ENCODE data around the gene NAP1L4. TPM values are rescaled to one million over a fixed set of nuclear protein-coding genes. Genes with fewer than 3 reads are reported as not detected.

Gene NAP1L4
- total RNA-seq, 4 donors from 2014 or later, result 90.0 to 148 (median 125) TPM

GRCh38 chr11:2923446-2924375 lies 68.4 kb downstream of the NAP1L4 start:
- Histone ChIP-seq H3K4me1 (peaks cover 7 to 14% (median 12%) of the 10 kb centered on the region in 4 donors), H3K27me3 (peaks cover 0 to 43% (median 7%) of the 10 kb centered on the region in 4 donors), H3K36me3 (no peaks in the 10 kb centered on the region), H3K27ac (replicated peaks in 1 of 4) (no peak overlapping the region), H3K9me3 (no peaks in the 10 kb centered on the region), H3K4me3 (no peak overlapping the region)
- DNase-seq (ENCODE audit: extremely low spot score), result no peak
- intact Hi-C loops (cut with DNase I), result no loop called here
- 92% methylated on average over 13 of the region's 22 CpGs for WGBS
- TF ChIP-seq EP300 (IDR thresholded peaks at IDR 0.05) (no peak), POLR2AphosphoS5 (IDR thresholded peaks at IDR 0.05) (no peak), CTCF (IDR thresholded peaks at IDR 0.05) (no peak), POLR2A (IDR thresholded peaks at IDR 0.05; ENCODE audit: low read depth) (no peak)

GRCh38 chr11:2922655-2923054 lies 69.5 kb downstream of the NAP1L4 start:
- no peaks in the 10 kb centered on the region for H3K9me3 ChIP-seq
- no peak overlapping the region for H3K4me3 ChIP-seq
- peaks cover 0 to 5% (median under 1%) of the 10 kb centered on the region in 4 donors for H3K4me1 ChIP-seq
- 91% methylated on average over 3 of the region's 3 CpGs for WGBS
- DNase-seq (ENCODE audit: extremely low spot score), result no peak
- H3K27ac ChIP-seq (replicated peaks in 1 of 4), result no peak overlapping the region
- peaks cover 0 to 33% (median under 1%) of the 10 kb centered on the region in 4 donors for H3K27me3 ChIP-seq
- TF ChIP-seq EP300 (IDR thresholded peaks at IDR 0.05) (no peak), POLR2A (IDR thresholded peaks at IDR 0.05; ENCODE audit: low read depth) (no peak), POLR2AphosphoS5 (IDR thresholded peaks at IDR 0.05) (no peak), CTCF (IDR thresholded peaks at IDR 0.05) (no peak)
- no peaks in the 10 kb centered on the region for H3K36me3 ChIP-seq
- intact Hi-C loops (cut with DNase I), result no loop called here

DNA sequence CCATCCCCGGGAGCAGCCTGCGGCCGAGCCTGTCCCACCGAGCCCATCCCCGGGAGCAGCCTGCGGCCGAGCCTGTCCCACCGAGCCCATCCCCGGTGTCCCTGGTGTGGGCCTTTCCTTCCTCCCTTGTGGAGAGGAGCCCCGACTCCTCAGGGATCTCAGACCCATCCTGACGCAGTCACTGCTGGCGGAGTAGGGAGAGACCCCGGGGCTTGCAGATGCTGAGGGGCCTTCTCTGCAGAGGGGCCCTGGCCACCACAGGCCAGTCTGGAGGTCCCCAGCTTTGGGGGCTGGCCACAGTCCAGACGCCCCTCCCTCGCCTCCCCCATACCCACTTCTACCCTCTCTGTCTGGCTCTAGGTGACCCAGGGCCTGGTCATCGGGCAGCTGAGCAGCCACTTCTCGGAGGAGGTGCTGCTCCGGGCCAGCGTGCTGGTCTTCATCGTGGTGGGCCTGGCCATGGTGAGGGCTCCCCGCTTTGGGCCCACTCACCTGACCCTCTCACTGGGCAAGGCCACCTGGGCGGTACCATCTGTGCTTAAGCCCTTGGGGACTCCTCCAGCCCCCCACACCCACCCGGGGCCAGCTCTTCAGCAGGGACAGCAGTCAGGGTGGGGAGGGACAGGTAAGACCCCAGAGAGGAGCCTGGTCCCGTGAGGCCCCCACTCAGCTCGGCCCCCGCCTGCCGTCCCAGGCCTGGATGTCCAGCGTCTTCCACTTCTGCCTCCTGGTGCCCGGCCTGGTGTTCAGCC lies 70.2 kb downstream of the NAP1L4 start:
- Histone ChIP-seq H3K36me3 (no peaks in the 10 kb centered on the region), H3K4me1 (no peaks in the 10 kb centered on the region), H3K9me3 (no peaks in the 10 kb centered on the region), H3K4me3 (no peak overlapping the region), H3K27ac (replicated peaks in 1 of 4) (no peak overlapping the region), H3K27me3 (peaks cover 0 to 25% (median 0%) of the 10 kb centered on the region in 4 donors)
- intact Hi-C loops (cut with DNase I), result no loop called here
- TF ChIP-seq POLR2AphosphoS5 (IDR thresholded peaks at IDR 0.05) (no peak), EP300 (IDR thresholded peaks at IDR 0.05) (no peak)
- DNase-seq (ENCODE audit: extremely low spot score), result no peak
- 88% methylated on average over 8 of the region's 29 CpGs for WGBS

DNA sequence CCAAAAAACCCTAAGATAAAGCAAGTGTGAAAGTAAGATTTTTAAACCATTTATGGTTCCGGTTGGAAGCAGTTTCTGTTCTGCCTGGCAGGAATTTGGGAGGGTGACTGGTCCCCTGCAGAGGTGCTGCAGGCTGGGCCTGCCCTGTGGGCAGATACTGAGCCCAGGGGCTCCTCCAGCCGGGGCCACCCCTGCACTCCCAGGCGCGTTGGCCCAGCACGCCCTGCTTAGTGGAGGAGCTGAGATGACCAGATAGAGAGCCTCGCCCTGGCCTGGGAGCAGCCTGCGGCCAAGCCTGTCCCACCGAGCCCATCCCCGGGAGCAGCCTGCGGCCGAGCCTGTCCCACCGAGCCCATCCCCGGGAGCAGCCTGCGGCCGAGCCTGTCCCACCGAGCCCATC lies 70.9 kb downstream of the NAP1L4 start:
- no peaks in the 10 kb centered on the region for H3K4me1 ChIP-seq
- H3K4me3 ChIP-seq, result no peak overlapping the region
- DNase-seq (ENCODE audit: extremely low spot score), result no peak
- H3K9me3 ChIP-seq, result no peaks in the 10 kb centered on the region
- 82% methylated on average over 1 of the region's 16 CpGs for WGBS
- TF ChIP-seq POLR2A (IDR thresholded peaks at IDR 0.05; ENCODE audit: low read depth) (no peak), EP300 (IDR thresholded peaks at IDR 0.05) (no peak), POLR2AphosphoS5 (IDR thresholded peaks at IDR 0.05) (no peak), CTCF (IDR thresholded peaks at IDR 0.05) (no peak)
- H3K27me3 ChIP-seq, result peaks cover 0 to 19% (median 0%) of the 10 kb centered on the region in 4 donors
- intact Hi-C loops (cut with DNase I), result no loop called here
- no peak overlapping the region for H3K27ac ChIP-seq (replicated peaks in 1 of 4)
- no peaks in the 10 kb centered on the region for H3K36me3 ChIP-seq

- no peak overlapping the region for H3K27ac ChIP-seq (replicated peaks in 1 of 4)
- H3K9me3 ChIP-seq, result no peaks in the 10 kb centered on the region
- no peak for TF ChIP-seq CTCF (IDR thresholded peaks at IDR 0.05)
- no peak for TF ChIP-seq POLR2AphosphoS5 (IDR thresholded peaks at IDR 0.05)
- no peak for TF ChIP-seq EP300 (IDR thresholded peaks at IDR 0.05)
- TF ChIP-seq POLR2A (IDR thresholded peaks at IDR 0.05; ENCODE audit: low read depth), result no peak
- peaks cover 0 to 18% (median 0%) of the 10 kb centered on the region in 4 donors for H3K27me3 ChIP-seq
- no peaks in the 10 kb centered on the region for H3K4me1 ChIP-seq
- intact Hi-C loops (cut with DNase I), result no loop called here
- DNase-seq (ENCODE audit: extremely low spot score), result no peak
- no peaks in the 10 kb centered on the region for H3K36me3 ChIP-seq
- 93% methylated on average over 12 of the region's 12 CpGs for WGBS
- H3K4me3 ChIP-seq, result no peak overlapping the region
Measured at GRCh38 chr11:2920343-2920742, 71.8 kb downstream of the NAP1L4 start.
